GM18870 (cell line): ENCODE measurements around the gene CALML3.

Experiments used
- ATAC-seq: cut with Tn5 transposase; IDR thresholded peaks from one replicate; pipeline ENCODE4 v1.9.1; 2021; ENCODE audit warnings: moderate library complexity; ENCODE audit not compliant: unreplicated experiment

Gene CALML3

DNA sequence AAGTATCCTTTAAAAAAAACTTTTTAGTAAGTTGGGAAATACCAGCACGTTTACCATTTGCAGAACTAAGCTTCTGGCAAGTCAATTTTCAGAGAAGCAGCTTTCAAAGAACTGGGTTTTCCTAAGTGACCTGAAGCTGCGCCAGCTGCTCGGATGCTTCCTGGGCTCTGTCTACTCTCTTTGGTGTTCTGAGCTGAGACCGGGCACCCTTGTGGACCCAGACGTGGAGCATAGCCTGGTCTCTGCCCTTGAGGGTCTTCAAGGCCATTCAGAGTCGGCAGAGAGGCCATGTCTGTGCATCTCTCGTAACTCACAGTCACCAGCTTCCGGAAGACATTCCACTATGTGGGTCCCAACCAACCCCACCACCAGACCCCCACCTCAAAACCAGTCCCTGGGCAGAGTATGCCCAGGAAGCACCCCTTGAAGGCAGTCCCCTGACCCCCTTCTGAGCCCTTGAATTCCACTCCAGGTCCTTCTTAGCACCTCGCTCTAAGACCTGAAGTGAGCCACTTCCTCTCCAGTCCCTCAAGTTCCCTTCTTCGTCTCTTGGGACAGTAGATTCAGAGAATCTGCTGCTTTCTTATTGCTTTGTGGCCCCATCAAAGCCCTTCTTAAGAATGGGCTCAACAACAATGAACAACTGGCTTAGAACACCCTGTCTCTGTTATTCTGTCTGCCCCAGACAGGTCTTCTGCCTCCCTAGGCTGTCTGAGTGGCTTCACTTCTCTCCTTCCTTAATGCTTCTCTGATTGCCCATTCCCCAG is 33.9 kb upstream of the CALML3 start:
- no peak for ATAC-seq

DNA sequence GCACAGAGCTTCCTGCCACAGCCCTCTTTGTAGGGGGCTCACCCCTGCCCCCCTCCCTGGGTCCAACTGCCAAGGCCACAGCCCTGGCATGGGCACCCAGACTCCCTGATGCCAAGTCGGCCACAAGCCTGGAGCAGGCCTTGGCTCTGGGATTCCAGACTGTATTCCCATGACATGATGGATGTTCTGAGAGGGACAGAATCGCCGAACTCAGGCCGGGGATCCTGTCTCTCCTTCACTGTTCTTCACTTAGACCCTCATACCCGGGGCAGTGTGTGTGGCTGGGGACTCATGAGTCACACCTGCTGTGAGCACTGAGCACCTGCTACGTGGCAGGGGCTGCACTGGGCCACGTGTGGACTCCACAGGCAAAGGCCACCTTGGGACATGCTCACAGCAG is 33.3 kb upstream of the CALML3 start:
- ATAC-seq, result no peak

DNA sequence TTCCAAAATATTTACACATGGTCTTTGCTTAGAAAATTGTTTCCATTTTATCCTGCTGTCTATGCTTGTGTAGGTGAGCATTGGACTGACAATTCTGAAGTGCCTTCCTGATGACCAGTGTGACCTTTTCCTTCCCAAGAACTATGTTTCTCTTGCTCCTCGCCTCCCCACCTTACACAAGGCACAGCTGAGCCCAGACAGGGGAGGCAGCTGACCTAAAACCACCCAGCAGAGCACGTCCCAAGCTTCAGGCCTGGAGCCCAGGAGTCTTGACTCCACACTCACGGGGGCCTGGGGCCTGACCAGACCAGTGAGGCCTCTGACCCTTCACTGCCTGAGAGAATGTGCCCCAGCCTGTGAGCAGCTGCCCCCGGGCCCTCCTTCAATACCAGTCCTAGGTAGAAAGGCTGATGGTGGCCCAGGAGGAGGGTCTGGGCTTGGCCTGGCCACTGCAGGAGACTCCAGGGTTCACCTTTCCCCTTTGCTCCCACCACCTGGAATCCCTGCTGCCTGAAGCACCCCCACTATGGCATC is 32.4 kb upstream of the CALML3 start:
- no peak for ATAC-seq

DNA sequence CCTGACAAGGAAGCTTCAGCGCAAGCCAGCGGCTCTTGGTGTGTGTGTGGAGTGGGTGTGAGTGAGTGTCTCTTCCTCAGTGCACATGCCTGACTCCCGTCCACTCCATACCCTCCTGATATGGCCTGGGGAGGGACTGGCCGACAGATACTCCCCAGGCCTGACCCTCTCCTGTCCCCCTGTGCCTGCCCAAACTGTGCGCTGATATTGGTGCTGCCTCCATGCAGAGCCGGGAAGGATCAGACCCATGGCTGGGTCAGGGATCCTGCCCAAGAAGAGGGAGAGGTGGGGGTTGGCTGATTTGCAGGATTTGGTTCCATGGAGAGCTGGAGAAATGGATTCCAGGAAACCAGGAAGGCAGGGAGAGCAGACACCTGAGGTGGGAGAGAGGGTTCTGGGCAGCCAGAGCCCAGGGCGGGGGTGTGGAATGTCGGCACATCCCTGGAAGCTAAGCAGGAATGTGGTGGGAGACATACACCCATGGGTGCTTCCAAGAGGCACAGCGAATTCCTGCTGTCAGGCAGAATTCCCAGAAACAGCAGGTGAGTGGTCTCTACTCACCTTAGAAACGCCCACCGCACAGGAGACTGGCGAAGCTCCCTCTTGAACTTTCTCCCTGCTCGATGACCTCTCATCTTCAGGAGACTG is 31.7 kb upstream of the CALML3 start:
- ATAC-seq, result no peak

DNA sequence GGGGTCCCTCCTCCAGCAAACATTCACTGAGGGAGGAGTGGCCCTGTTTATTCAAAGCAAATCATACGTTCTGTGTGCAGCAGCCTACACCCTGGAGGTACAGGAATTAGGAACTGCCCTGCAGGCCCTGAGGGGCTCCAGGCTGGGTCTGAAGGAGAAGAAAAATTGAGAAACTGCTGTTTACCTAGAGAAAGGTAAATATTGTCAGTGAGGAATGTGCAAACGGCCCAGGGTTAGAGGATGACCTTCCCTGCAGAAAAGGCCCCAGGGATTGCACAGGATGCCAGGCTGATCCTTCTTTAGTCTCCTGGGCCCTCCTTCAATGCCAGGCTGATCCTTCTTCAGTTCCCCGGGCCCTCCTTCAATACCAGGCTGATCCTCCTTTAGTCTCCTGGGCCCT is 31.1 kb upstream of the CALML3 start:
- no peak for ATAC-seq

DNA sequence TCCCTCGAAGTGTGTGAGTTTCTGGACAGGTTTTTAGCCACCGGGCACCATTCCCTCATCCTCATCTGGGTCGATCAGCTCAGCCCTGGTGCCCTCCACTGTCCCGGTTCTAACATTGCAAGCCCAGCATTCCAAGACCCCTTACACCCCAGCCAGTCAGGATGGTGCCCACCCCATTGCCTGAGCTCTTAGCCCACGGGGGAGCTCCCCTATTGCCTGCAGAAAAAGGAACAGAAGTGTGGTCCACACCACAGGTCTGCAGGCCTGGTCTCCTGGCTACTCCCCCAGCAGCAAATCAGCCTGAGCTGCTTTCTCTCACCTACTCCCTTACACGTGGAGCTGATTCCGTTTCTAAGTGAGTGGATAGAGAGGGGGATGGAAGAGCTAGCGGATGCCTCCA is 30.1 kb upstream of the CALML3 start:
- ATAC-seq, result no peak

DNA sequence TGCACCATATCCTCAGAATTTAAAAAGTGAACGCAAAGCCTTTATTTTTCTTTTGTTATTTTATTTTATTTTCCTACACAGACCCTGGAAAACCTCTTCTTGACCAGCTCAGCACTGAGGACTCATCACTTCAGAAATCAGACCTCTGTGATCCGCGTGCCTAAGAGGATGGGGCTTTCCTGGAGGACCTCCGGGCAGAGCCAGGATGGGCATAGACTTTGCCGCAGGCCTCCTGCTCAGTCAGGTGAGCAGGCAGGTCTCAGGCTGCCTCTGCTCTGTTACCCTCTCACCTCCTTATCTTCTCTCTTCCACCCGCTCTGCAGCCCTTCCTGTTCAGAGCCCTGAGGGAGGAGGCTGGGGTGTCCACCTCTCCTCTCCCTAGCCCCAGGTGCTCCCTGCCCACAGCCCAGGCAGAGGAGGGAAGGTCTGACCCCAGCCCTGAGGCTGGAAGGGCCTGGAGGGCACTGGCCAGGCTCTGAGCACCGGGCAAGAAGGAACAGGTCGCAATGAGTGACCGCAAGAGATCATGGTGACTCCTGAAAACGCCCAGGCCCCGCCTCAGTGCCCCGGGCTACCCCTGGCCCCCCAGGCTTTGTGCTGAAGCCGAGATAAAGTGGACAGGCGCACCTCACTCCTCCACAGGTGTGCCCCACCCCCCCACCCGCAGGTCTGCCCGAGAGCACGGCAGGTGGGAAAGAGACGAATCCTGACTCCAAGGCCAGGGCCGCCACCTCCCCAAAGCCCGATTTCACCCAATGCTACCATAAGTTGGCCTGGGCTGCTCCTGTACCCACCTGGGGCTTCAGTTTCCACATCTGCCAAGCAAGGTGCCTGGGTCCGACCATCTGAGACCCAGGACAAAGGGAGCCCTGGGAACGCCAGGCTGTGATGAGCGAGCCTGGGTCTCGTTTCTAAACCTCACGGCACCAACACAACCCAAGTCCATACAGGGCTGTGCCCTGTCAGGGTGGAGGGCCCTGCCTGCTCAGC is 28.2 kb upstream of the CALML3 start:
- no peak for ATAC-seq

DNA sequence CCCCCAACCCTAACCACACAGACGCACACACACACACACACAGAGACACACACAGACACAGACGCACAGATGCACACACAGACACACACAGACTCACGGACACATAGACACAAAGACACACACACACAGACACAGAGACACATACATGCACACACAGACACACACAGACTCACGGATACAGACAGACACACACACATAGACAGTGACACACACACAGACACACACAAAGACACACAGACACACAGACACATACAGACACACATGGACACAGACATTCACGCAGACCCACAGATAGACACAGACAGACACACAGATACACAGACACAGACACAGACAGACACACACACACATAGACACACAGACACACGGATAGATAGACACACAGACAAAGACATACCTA is 27.5 kb upstream of the CALML3 start:
- ATAC-seq, result no peak

DNA sequence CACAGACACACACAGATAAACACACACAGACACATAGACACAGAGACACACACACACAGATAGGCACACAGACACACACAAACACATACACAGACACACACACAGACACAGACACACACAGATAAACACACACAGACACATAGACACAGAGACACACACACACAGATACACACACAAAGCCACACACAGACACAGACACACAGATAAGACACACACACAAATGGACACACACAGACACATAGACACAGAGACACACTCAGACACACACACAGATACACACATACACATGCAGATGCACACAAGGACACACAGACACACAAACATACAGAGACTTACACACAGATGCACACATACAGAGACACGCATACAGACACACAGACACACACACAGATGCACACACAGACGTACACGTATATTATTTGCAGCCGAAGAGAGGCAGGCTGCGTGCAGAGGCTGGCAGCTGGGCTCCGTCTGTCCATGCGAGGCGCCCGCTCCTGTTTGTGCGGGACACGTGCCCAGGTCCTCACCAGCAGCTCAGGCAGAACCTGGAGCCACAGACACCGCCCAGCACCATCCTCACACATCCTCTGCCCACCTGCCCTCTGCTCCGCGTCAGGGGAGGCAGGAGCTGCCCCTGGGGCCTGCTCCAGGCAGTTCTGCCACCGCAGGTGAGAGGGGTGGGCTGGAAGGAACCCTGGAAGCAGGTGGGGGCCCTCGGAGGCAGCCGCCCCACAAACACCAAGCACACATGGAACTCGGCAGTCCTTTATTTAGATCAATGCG is 26.6 kb upstream of the CALML3 start:
- no peak for ATAC-seq

DNA sequence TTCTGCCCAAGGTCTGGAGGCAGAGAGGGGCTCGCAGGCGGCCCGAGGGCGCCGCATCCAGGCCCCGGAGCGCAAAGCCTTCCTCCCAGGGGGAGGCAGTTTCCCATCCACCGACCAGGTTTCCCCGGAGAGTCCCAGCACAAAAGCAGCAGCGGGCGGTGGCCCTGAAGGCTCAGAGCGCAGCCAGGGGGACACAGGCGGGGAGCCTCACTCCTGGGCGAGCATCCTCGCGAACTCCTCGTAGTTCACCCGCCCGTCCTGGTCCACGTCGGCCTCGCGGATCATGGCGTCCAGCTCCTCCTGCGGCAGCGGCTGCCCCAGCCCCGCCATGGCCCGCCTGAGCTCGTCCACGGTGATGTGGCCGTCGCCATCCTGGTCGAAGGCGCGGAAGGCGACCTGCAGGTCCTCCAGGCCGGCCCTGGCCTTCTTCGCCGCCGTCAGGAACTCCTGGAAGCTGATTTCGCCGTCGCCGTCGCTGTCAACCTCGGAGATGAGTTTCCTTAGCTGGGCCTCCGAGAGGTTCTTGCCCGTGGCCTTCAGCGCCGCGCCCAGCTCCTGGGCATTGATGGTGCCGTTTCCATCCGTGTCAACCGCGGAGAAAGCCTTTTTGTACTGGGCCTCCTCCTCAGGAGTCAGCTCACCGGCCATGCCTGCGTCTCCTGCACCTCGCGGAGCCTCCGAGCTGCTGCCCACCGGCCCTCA is 25.8 kb upstream of the CALML3 start:
- no peak for ATAC-seq

DNA sequence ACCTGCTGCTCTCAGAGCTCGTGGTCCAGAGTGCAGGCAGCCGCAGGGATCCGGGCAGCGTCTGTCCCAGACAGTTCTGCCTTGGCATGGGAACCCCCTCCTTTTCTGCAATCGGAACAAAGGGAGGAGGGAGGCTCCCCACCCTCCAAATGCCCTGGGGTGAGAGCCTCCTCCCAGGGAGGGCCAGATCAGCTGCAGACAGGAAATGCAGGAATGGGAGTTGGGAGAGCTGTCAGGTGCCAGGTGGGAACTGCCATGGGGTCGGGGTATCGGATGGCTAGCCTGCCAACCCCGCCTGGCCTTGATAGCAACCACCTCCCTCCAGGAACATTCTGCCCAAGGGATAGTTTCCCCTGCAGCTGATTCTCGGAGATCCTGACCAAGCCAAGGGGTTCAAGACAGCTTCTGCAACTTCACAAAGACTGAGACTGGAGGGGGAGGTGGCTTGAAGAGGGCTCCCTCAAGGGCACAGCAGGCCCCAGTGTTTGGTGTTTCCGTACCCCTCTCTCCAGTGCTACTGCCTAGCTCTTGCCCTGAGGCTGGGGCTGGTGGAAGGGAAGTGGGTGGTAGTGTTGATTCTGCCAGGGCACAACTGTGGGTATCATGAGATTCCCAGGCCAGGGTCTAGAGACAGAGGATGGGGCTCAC is 25.1 kb upstream of the CALML3 start, which contains the start of gene CALML5:
Gene CALML5 (minus strand): TSS at position 78 of the 648 bp plus-strand sequence. CDS start 132 bp downstream, outside the sequence.
- no peak for ATAC-seq

DNA sequence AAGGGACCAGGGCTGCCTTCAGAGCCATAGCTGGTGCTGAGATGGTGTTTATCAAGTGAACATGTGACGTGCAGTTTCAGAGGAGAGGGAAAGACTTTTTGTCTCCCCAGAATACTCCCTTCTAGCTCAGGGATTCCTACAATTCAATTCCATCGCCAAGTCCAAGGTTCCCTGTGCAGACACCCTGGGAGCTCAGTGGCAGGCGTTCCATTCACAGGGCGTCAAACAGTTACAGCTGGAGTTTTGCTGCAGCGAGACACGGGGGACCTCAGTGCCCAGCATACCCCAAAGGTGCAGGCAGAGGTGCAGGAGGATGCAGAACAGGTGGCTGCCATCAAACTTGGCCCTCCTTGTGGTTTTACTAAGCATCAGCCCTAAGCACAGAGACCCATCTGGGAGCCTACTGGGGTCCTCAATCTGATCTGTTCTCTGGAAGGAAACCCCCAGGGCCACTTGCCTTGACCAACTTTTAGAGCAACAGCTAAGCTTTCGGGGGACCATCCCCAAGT is 24.5 kb upstream of the CALML3 start:
- no peak for ATAC-seq

DNA sequence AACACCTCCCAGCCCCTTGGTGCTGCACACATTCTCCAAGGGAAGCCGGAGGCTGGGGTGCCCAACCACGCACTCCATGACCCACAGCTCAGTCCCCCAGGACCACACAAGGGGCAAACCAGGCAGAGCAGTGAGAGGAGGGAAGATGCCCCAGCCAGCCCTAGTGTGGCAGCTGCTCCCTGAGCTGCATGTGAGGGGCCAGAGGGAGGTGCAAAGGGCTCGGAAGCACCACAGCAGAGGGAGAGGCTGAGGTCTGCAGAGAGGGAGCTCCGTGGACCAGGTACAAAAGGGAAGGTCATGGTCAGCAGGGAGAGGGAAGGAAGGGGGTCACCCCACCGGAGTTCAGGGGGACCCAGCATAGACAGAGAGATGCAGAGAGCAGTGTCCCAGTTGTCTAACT is 23.9 kb upstream of the CALML3 start:
- no peak for ATAC-seq

DNA sequence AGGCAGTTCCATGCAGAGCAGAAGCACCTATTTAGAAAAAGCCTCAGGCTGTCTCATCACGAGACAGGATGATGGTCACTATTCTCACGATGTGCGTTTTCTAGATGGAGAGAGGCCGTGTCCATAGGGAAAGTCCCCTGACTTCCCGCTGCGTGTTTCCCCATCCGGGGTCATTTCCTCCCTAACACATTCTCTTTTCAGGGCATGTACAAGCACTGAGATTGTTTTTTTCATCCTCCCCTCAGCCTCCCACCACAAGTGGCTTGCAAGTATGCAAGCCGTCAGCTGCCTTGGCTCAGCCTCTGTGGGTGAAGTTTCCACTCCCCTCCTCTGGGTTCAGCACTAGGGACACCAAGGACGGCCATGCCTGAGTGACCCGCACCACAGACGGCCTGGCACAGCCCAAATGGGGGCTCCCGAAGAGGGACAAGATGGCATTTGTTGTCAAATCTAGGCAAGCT is 22.7 kb upstream of the CALML3 start:
- ATAC-seq, result no peak

DNA sequence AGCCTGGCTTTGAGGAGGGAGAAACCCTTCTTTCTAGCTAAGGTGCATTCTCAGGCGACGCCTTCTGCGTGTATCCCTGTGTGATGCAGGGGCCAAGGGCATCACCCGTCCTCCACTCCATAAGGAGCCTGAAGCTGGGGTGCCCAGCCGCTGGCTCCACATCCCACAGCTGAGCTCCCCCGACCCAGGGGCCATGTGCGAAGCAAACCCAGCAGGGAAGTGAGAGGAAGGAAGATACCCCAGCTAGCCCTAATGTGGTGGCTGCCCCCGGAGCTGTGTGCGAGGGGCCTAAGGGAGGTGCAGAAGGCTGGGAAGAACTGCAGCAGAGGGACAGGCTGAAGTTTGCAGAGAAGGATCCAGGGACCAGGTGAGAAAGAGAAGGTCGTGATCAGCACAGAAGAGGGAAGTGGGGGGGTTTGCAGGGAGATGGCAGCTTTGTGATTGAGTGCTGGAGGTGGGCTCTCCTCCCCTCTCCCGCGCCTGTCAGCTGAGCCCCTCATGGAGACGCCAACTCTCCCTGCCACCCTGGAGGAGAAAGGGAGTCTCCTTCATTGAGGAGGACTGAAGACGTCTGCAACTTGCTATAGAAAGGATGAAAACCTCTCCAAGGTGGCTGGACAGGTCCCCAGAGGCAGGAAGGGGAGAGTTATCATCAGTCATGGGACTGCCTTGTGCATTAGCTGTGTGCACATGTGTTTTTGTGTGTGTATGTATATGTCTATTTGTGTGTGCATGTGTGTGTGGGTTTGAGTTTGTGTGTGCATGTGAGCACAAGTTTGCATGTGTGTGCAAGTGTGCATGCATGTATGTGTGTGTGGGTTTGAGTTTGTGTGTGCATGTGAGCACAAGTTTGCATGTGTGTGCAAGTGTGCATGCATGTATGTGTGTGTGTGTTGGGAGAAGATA is 21.9 kb upstream of the CALML3 start:
- ATAC-seq, result no peak

DNA sequence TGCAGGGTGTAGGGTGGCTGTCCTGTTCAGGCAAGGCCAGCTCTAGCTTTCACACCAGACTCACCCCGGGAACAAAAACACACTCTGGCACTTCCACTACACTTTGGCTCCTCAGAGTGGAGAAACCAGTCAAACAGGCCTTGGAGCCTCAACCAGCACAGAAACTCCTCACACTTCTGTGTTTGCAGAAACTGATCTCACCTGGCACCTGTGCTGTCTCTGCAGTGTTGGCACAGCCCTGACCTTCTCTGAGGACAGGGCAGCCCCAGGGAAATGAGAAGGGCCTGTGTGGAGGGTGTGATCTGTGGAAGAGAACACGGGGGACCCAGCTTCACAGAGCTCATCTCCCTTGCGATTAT is 21.3 kb upstream of the CALML3 start:
- no peak for ATAC-seq

DNA sequence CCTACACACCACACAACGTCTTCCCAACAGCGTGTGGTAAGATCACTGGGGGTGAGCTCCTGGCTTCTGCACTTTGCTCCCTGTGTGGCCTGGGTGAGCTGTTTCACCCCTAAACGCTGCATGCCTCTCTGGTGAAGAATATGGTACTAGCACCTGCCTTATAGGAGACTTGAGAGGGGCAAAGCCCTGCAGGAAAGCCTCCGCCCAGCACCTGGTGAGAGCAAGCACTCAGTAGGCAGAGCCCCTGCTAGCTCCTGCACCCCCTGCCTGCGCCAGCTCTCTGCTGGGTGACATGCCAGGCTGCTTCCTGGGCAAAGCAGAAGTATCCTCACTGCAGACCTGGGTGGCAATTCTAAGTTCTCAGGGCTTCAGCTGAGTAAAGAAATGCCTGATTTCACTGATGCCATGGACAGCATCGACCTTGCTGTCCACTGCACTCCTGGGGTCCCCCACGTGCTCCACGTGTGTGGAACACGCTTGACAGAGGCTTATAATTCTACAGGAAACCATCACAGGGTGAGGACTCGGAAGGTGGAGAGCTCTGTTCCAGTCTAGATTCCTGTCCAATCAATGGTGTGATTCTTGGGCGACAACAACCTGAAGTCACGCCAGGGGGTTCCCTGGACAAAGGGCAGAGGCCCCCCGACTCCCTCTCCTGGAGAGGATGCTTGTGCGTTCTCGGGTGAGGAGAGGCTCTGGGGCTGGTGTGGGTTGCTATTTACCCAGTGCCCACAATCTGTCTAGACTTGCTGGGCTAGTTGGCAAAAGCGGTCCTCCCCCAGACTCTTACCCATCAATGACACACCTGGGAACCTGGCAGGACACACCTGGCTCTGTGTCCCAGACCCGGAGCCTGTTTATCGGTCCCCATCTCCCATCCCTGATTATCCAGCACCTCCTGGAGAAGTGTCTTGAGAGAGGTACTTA is 20.4 kb upstream of the CALML3 start:
- no peak for ATAC-seq
